H9 (cell line): ENCODE results near the gene FALEC. TPM values are rescaled to one million over a fixed set of nuclear protein-coding genes. Genes with fewer than 3 reads are reported as not detected.
A peak's percentile ranks its signal among the peaks of the same experiment; 100 is the strongest.

ENCODE experiments used
- DNase-seq: peaks from one replicate; pipeline ENCODE4 v3.0.0-alpha.2; 2017
- H2AFZ ChIP-seq: one replicate; pipeline ENCODE4 v1.6.1; 2013; ENCODE audit warnings: mild to moderate bottlenecking, low read length, control low read depth, moderate library complexity
- H2AK5ac ChIP-seq: 2 replicates; pipeline ENCODE4 v1.6.1; 2013; ENCODE audit warnings: low read length, control low read depth, mixed read lengths; ENCODE audit not compliant: insufficient read length
- H2BK120ac ChIP-seq: one replicate; pipeline ENCODE4 v1.6.1; 2013; ENCODE audit warnings: low read depth, mild to moderate bottlenecking, low read length, control low read depth, inconsistent platforms; ENCODE audit not compliant: poor library complexity, severe bottlenecking
- H2BK12ac ChIP-seq: 2 replicates; pipeline ENCODE4 v1.6.1; 2013; ENCODE audit warnings: low read length, control low read depth, mixed read lengths, low read depth; ENCODE audit not compliant: insufficient read length
- H2BK15ac ChIP-seq: 2 replicates; pipeline ENCODE4 v1.6.1; 2013; ENCODE audit warnings: low read depth, low read length, control low read depth
- H2BK20ac ChIP-seq: one replicate; pipeline ENCODE4 v1.6.1; 2013; ENCODE audit warnings: low read depth, mild to moderate bottlenecking, low read length, control low read depth, inconsistent platforms; ENCODE audit not compliant: poor library complexity, severe bottlenecking
- H2BK5ac ChIP-seq: 2 replicates; pipeline ENCODE4 v1.6.1; 2013; ENCODE audit warnings: low read length, control low read depth, mixed read lengths; ENCODE audit not compliant: insufficient read length
- H3K14ac ChIP-seq: 2 replicates; pipeline ENCODE4 v1.6.1; 2013; ENCODE audit warnings: low read length, control low read depth; ENCODE audit not compliant: insufficient read depth
- H3K18ac ChIP-seq: 2 replicates; pipeline ENCODE4 v1.6.1; 2013; ENCODE audit warnings: low read depth, mild to moderate bottlenecking, mixed read lengths, low read length, control low read depth; ENCODE audit not compliant: insufficient read length
- H3K23ac ChIP-seq: 2 replicates; pipeline ENCODE4 v1.6.1; 2013; ENCODE audit warnings: low read length, control low read depth, mixed read lengths, low read depth; ENCODE audit not compliant: insufficient read length
- H3K23me2 ChIP-seq: 2 replicates; pipeline ENCODE4 v1.6.1; 2013; ENCODE audit warnings: low read depth, mild to moderate bottlenecking, mixed read lengths, low read length, control low read depth; ENCODE audit not compliant: insufficient read length, poor library complexity, severe bottlenecking
- H3K27ac ChIP-seq: 2 replicates; pipeline ENCODE4 v1.5.1; 2013; ENCODE audit warnings: low read length, control low read depth, mixed read lengths, low read depth; ENCODE audit not compliant: insufficient read length
- H3K27me3 ChIP-seq: 2 replicates; pipeline ENCODE4 v1.6.1; 2013; ENCODE audit warnings: low read length, control low read depth, inconsistent platforms; ENCODE audit not compliant: insufficient read depth
- H3K4ac ChIP-seq: 2 replicates; pipeline ENCODE4 v1.6.1; 2013; ENCODE audit warnings: low read depth, mild to moderate bottlenecking, control low read depth, inconsistent platforms, low read length, moderate library complexity
- H3K4me1 ChIP-seq: 2 replicates; pipeline ENCODE4 v1.6.1; 2013; ENCODE audit warnings: low read length, control low read depth, inconsistent platforms; ENCODE audit not compliant: insufficient read depth
- H3K4me2 ChIP-seq: 2 replicates; pipeline ENCODE4 v1.6.1; 2013; ENCODE audit warnings: low read length, control low read depth, mixed read lengths; ENCODE audit not compliant: insufficient read length, insufficient read depth
- H3K56ac ChIP-seq: 2 replicates; pipeline ENCODE4 v1.6.1; 2013; ENCODE audit warnings: low read depth, mild to moderate bottlenecking, mixed read lengths, low read length, control low read depth; ENCODE audit not compliant: insufficient read length
- H3K79me1 ChIP-seq: 2 replicates; pipeline ENCODE4 v1.6.1; 2013; ENCODE audit warnings: low read depth, mild to moderate bottlenecking, moderate library complexity, low read length, control low read depth, inconsistent platforms; ENCODE audit not compliant: insufficient read depth, poor library complexity, severe bottlenecking
- H3K79me2 ChIP-seq: 2 replicates; pipeline ENCODE4 v1.6.1; 2013; ENCODE audit warnings: low read length, control low read depth, inconsistent platforms; ENCODE audit not compliant: insufficient read depth
- H3K9ac ChIP-seq: 2 replicates; pipeline ENCODE4 v1.6.1; 2013; ENCODE audit warnings: low read length, control low read depth, mixed read lengths; ENCODE audit not compliant: insufficient read length; ENCODE audit errors: extremely low read depth
- H3K9me3 ChIP-seq: one replicate; pipeline ENCODE4 v1.6.1; 2013; ENCODE audit warnings: low read depth, low read length, inconsistent platforms; ENCODE audit not compliant: control insufficient read depth
- H3T11ph ChIP-seq: one replicate; pipeline ENCODE4 v1.6.1; 2013; ENCODE audit warnings: mild to moderate bottlenecking, low read length, control low read depth, inconsistent platforms
- H4K20me1 ChIP-seq: one replicate; pipeline ENCODE4 v1.6.1; 2013; ENCODE audit not compliant: control insufficient read depth, insufficient read length, insufficient read depth
- H4K5ac ChIP-seq: 2 replicates; pipeline ENCODE4 v1.6.1; 2013; ENCODE audit warnings: low read depth, mild to moderate bottlenecking, mixed read lengths, low read length, control low read depth; ENCODE audit not compliant: insufficient read length
- H4K8ac ChIP-seq: replicated peaks from 2 replicates; pipeline ENCODE4 v1.6.1; 2013; ENCODE audit warnings: low read length, control low read depth, mixed read lengths, low read depth; ENCODE audit not compliant: insufficient read length
- H4K91ac ChIP-seq: 2 replicates; pipeline ENCODE4 v1.6.1; 2013; ENCODE audit warnings: low read depth, mild to moderate bottlenecking, moderate library complexity, mixed read lengths, low read length, control low read depth; ENCODE audit not compliant: insufficient read length
- H3K27ac Mint-ChIP-seq, 3 experiments: 2 replicates in 2 of 3; 3 replicates in 1 of 3; pipeline ENCODE4 v1.8.0; 2020 to 2021; ENCODE audit warnings: mixed read lengths in 3 of 3, mild to moderate bottlenecking in 1 of 3, moderate library complexity in 1 of 3
- H3K27me3 Mint-ChIP-seq: 2 replicates; pipeline ENCODE4 v1.8.0; 2021; ENCODE audit warnings: low read depth, mild to moderate bottlenecking, moderate library complexity, mixed read lengths
- H3K36me3 Mint-ChIP-seq, 3 experiments: 2 replicates in 2 of 3; 3 replicates in 1 of 3; pipeline ENCODE4 v1.8.0; 2020 to 2021; ENCODE audit warnings: low read depth in 3 of 3, mixed read lengths in 3 of 3; ENCODE audit not compliant: insufficient read depth in 1 of 3
- H3K4me1 Mint-ChIP-seq, 2 experiments: 2 replicates each; pipeline ENCODE4 v1.8.0; 2020; ENCODE audit warnings: mixed read lengths in 2 of 2
- H3K4me3 Mint-ChIP-seq, 2 experiments: 2 replicates in 1 of 2; 3 replicates in 1 of 2; pipeline ENCODE4 v1.8.0; 2020 to 2021; ENCODE audit warnings: mild to moderate bottlenecking in 2 of 2, mixed read lengths in 2 of 2, moderate library complexity in 1 of 2
- H3K9me3 Mint-ChIP-seq, 2 experiments: 2 replicates in 1 of 2; 3 replicates in 1 of 2; pipeline ENCODE4 v1.8.0; 2020; ENCODE audit warnings: mild to moderate bottlenecking in 2 of 2, mixed read lengths in 2 of 2, moderate library complexity in 1 of 2
- WGBS: extraction: QIAGEN DNeasy Blood & Tissue Kit; methylation state at CpG from one replicate; pipeline ENCODE4 v1.1.7; 2013; ENCODE audit warnings: missing lambda C conversion rate, low lambda C conversion rate, mixed read lengths; ENCODE audit not compliant: insufficient read length; ENCODE audit errors: extremely low coverage; 5-methylcytosine and 5-hydroxymethylcytosine counted together
- total RNA-seq: library from RNA; stranded (reverse); gene quantifications from 2 replicates; pipeline ENCODE4 v1.2.1, GENCODE V29; 2021
- TF ChIP-seq, protein P1 (sequence below): fragments of 200-600 bp; sonication (generic); conservative IDR thresholded peaks from 3 replicates; pipeline ENCODE4 v1.8.0; 2021; ENCODE audit warnings: antibody characterized with exemption, mild to moderate bottlenecking

FALEC gene
- total RNA-seq, 1 experiment from 2014 or later, result not detected

DNA sequence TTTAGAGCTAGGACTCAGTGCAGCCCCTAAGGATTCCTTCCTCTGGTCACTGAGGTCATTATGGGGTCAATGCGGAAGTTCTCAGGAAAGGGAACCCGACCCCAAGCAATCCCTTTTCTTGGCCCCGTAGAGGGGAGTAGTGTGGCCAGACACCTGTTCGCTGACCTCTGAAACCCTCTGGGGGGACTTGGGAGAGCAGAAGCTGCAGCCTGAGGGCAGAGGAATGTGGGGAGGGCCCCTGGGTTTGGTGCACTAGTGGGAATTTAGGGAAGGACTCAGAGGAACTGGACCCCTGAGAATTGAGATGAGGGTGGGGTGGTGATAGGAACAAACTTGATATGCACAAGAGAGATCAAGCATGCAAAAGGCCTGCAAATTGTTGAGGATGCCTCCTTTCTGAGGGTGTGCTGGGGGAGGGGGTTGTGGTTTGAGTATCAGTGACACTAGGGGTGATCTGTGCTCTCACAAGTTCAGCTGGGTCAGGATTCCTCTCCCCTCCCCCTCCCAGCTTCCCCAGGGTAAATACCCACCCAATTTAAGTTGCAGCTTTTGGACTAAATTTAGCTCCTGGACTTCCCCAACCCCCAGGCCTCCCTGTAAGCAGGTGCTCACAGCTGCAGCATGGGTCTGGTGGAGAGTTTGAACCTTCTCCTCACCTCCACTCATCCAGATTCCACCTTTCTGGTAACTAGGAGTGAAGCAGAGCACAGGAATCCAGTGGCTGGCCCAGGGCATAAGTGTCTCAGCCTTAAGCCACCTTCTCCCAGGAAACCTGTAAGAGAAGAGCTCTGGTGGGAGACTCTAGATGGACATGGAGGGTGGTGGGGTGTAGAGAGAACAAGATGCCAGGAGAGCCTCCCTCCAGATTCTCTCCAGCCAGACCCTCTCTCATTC lies 47.1 kb downstream of the FALEC start:
- Histone ChIP-seq H3K23me2 (peaks cover 11% of the 10 kb centered on the region), H2BK12ac (peak overlapping the region; percentile 18), H4K8ac (no peak overlapping the region), H3K56ac (no peak overlapping the region), H3K4me2 (peak overlapping the region; percentile 94), H3K9me3 (no peaks in the 10 kb centered on the region), H3K9ac (peak overlapping the region; percentile 58), H3K79me2 (peaks cover 4% of the 10 kb centered on the region; the same call in 1 of the 2 replicates), H3K27me3 (no peaks in the 10 kb centered on the region), H3K14ac (peak overlapping the region; percentile 49; the same call in 1 of the 2 replicates), H2BK120ac (no peak overlapping the region), H3K27ac (peak overlapping the region; percentile 97), H3K79me1 (peaks cover 4% of the 10 kb centered on the region), H3K23ac (no peak overlapping the region), H2BK5ac (no peak overlapping the region), H2AFZ (no peak overlapping the region), H4K5ac (no peak overlapping the region), H3T11ph (no peak overlapping the region), H3K4ac (no peak overlapping the region), H2BK15ac (no peak overlapping the region), H2AK5ac (no peak overlapping the region), H2BK20ac (no peak overlapping the region), H4K20me1 (no peaks in the 10 kb centered on the region), H3K18ac (peak overlapping the region; percentile 59), H4K91ac (no peak overlapping the region), H3K4me1 (peaks cover 10% of the 10 kb centered on the region)
- Mint-ChIP-seq H3K36me3 (no peaks in the 10 kb centered on the region; a peak in 1 of 7 replicates), H3K27ac (peak overlapping the region; percentile 95 to 100 (median 99)), H3K4me3 (peak overlapping the region; percentile 72 to 90), H3K27me3 (no peaks in the 10 kb centered on the region), H3K4me1 (peaks cover 50 to 54% of the 10 kb centered on the region in 2 experiments), H3K9me3 (no peaks in the 10 kb centered on the region; a peak in 1 of 5 replicates)
- TF ChIP-seq, protein P1, sequence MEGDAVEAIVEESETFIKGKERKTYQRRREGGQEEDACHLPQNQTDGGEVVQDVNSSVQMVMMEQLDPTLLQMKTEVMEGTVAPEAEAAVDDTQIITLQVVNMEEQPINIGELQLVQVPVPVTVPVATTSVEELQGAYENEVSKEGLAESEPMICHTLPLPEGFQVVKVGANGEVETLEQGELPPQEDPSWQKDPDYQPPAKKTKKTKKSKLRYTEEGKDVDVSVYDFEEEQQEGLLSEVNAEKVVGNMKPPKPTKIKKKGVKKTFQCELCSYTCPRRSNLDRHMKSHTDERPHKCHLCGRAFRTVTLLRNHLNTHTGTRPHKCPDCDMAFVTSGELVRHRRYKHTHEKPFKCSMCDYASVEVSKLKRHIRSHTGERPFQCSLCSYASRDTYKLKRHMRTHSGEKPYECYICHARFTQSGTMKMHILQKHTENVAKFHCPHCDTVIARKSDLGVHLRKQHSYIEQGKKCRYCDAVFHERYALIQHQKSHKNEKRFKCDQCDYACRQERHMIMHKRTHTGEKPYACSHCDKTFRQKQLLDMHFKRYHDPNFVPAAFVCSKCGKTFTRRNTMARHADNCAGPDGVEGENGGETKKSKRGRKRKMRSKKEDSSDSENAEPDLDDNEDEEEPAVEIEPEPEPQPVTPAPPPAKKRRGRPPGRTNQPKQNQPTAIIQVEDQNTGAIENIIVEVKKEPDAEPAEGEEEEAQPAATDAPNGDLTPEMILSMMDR, result no peak
- WGBS, result no CpG with 5 or more reads among the region's 4 CpGs
- DNase-seq, result peak; percentile 30
